Kasumi-1 (cell line): ENCODE data around the gene SLC10A1.

Experiments used
- DNase-seq, 2 experiments: peaks; one replicate each; lab custom pipeline; 2025; lab: John Stamatoyannopoulos, UW

SLC10A1 gene

GRCh38 chr14:69808919-69809808 lies 12.1 kb upstream of the SLC10A1 start:
- DNase-seq: no peak

- no peak for DNase-seq
These were observed 10.2 kb upstream of the SLC10A1 start for GRCh38 chr14:69807192-69807591.

DNA sequence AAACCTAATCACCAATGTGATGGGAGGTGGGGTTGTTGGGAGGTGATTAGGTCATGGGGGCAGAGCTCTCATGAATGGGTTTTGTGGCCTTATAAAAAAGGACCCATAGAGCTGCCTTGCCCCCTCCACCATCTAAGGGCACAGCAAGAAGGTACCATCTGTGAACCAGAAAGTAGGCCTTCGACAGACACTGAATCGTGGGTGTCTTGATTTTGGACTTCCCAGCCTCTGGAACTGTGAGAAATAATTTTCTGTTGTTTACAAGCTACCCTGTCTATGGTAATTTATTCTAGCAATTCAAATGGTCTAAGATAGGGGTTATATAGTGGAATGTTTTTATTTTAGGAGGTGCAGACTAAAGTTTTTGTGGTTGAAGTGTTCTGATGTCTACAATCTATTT lies 7.9 kb upstream of the SLC10A1 start:
- no peak for DNase-seq

GRCh38 chr14:69803753-69804152 lies 6.7 kb upstream of the SLC10A1 start:
- DNase-seq: peak in 1 of 2 experiments; percentile 12

DNA sequence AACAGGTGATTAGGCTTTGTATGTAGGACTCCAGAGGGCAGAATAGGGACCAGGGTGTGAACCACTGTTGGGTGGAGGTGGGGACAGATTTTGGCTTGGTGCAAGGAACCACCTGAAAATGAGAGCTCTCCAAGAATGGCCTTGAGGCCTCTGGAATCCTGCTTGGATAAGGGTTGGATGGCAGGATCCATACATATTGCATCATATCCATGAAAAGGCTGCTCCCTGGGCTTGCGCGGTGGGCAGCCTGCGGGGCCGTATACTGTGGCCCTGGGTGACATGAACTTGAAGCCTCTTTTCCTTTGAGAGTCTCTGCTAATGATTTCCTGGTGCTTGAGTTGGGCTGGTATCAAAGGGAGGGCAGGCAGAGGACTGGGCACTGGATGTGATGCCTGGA lies 1.3 kb upstream of the SLC10A1 start:
- no peak for DNase-seq

- no peak for DNase-seq
These were observed 715 bp upstream of the SLC10A1 start for GRCh38 chr14:69797573-69798338.

DNA sequence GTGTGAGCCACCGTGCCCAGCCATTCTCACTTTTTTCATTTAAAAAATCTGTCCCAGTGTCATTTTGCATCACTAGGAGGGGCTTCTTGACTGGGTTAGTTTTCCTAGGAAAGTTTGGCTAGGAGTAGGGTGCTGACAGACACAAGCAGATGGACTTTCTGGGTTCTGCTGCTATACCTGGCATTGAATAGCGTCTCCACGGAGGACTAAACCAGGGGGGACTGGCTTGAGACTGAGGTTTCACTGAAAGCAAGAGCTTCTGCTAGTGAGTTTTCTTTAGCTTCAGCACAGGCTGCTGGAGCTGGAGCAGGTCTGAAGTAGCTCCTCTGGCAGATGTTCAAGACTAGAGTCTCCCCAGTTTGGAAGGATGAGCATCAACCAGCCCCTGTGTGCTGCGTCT lies 1.4 kb downstream of the SLC10A1 start:
- DNase-seq: no peak

DNA sequence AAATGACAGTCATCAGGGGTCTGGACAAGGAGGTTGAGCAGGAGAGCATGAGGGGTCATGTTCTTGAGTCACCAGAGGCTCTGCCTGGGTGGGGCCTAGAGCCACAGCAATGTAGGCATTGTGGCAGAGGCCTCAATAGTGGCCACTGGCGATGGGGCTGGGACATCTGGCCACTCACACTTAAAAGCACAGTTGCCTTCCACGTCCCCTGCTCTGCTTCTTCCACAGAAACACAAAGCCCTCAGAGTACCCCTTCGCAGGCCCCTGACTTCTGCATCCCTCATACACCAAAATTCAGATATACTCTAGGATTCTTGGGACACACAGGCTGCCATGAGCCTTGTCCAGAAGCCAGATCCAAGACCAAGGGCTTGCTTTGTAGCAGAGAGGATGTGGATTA lies 2.2 kb downstream of the SLC10A1 start:
- no peak for DNase-seq

DNA sequence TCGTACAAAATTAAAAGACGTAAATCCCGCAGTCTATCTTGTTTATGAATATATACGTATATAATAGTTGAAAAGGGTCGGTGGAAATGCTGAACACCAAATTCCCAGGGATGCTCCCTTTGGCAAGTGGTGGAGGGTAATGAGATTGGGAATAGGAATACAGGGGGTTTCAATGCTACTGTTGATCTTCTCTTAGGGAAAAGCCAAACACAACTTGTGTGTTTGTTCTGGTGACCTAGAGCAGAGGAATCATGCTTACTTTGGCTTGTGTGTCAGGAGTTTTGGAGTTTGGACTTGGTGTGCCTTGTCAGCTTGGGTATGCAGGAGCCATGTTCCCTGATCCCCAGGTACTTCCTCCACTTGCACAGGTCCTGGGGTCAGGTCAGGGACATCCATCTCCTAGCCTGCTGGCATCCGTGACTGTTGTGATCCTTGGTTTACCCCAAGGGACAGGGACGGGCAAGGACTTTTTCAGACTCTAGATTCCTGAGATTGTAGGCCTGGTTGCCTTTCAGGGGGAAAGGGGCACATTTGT lies 4.1 kb downstream of the SLC10A1 start:
- DNase-seq: no peak

- no peak for DNase-seq
These were observed 7.9 kb downstream of the SLC10A1 start for GRCh38 chr14:69789118-69789640.

GRCh38 chr14:69786603-69787002 lies 10.4 kb downstream of the SLC10A1 start:
- DNase-seq: no peak

DNA sequence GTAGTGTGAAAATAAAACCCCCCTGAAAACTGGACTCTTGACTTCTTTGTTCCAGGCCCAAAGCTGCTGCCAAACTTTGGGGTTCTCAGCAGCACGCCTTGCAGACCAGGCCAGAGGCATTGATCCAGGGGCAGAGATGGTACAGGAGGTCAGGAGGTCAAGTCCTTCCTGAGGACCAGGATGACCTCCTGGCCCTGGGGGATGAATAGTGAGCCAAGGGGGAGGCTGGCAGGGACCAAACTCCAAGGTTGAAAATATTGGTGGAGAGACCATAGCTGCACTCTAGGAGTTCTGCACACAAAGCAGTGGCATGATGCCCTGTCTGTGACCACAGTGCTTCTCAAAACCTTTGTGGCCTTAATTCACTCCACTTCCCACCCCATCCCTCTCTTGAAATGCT lies 12.1 kb downstream of the SLC10A1 start:
- no peak for DNase-seq

- DNase-seq: no peak
These were observed 16.1 kb downstream of the SLC10A1 start for GRCh38 chr14:69780952-69781351.

DNA sequence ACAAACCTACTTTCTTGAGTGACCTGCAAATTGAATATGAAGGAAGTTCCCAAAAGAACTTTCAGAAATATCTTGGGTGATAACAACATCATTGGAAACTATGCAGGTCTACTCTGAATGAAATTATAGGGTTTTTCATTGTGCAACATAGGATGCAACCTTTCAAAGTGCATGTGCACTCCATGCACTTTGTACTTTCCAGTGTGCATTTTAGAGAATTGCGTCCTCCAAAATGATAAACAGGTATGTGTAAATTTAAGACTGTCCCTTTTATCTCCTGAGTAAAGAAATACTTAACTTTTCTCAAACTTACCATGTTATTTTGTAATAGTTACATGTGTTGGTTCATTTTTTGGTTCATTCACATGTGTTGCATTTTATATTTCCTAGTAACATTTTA lies 16.9 kb downstream of the SLC10A1 start:
- no peak for DNase-seq

DNA sequence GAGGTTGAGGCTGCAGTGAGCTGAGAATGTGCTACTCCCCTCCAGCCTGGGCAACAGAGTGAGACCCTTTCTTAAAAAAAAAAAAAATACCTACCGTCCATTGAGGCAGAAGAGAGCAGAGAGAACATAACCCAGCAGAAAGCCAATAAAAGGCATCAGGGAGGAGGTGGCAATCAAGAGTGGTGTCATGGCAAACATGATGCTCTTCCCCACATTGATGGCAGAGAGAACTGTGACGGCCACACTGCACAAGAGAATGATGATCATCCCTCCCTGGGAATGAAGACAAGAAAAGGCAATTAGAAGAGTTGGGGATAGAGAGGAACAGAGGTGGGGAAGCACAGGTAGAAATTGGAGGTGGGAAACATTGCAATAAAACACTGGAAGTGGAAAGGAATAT lies 18.0 kb downstream of the SLC10A1 start:
- no peak for DNase-seq

DNA sequence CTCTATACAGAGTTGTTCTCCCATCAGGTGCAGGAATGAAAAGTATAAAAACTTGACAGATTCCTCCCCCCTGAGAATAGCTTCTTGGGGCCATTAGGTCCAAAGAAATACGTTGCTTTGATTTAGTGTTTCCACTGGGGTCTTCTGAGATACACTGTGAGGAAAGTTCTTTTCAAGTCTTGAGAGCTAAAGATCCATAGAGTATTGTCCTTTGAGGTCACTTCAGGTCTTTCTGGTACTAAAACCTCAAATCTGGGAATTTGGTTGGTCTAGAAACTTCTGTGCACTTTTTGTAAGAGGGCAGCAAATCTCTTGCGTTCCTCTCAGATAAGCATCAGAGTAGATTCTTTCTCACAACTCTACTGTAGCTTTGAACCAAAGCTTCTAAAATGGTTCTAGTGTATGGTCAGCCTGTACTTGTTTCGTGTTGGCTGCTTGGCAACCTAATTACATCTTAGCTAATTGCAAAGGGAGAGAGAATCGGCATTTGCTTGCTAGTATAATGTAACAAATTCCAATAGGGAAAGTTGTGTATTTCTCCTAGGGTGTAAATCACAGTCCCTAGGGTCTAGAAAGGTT lies 20.1 kb downstream of the SLC10A1 start:
- DNase-seq: no peak

DNA sequence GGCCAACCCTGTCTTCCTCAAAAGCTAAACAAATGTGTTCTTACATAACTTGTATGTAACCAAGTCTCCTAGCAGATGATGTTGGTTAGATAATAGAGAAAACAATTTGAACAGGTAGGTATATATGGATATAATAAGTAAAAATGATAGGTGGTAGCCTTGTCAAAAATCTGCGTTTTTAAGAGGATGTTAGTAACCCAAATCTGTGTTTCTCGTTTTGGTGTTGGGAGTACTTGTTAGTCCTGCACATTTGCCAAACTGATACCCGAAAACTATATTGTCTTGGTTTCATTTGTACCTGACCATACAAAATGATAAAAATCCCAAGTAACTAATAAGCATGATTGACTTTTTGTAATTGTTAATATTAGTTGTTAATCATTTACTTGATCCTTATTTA lies 22.0 kb downstream of the SLC10A1 start:
- DNase-seq: no peak

DNA sequence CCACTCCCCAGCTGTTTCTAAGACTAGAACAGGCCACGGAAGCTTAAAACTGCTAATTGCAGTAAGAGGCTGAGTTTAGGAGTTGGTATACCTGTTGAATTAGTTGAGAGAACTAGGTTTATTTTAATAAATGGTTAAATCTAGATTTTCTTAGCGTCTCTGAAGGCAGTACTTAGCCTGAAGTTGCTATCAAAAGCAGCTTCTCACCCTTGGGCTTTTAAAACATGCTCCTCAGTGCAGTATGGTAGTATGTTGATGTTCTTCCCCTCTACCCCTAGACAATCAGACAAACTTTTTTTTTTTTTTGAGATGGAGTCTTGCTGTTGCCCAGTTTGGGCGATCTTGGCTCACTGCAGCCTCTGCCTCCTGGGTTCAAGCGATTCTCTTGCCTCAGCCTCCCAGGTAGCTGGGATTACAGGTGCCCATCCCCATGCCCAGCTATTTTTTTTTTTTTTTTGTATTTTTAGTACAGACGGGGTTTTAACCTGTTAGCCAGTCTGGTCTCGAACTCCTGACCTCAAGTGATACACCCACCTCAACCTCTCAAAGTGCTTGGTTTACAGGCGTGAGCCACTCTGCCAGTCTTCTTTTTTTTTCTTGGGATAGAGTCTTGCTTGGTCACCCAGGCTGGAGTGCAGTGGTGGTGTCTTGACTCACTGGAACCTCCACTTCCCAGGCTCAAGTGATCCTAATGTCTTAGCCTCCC lies 23.3 kb downstream of the SLC10A1 start:
- no peak for DNase-seq

DNA sequence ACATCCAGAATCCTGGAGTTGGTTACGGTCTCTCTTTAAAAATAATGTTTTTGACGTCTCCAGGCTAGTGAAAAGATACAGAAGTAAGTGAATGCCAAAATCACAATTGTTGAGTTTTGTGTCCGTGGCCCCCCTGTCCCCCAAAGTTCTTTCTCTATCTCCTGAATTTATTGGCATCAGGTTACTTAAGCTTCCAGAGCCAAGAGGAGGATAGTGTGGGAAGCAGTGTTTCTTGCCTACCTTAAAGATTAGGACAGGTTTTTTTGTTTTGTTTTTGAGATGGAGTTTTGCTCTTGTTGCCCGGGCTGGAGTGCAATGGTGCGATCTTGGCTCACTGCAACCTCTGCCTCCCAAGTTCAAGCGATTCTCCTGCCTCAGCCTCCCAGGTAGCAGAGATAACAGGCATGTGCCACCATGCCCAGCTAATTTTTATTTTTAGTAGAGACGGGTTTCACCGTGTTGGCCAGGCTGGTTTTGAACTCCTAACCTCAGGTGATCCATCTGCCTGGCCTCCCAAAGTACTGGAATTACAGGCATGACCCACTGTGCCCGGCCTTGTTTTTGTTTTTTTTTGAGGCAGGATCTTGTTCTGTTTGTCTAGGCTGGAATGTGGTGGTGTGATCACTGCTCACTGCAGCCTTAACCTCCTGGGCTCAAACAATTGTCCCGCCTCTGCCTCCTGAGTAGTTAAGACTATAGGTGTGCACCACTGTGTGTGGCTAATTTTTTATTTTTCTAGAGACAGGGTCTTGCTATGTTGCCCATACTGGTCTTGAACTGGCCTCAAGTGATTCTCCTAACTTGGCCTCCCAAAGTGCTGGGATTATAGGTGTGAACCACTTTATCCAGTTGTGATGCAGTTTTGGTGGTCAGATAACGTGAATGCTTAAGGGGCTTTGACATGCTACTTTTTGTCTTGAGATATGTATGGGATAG lies 24.7 kb downstream of the SLC10A1 start:
- DNase-seq: no peak

GRCh38 chr14:69771136-69771535 lies 25.9 kb downstream of the SLC10A1 start:
- DNase-seq: no peak

GRCh38 chr14:69770559-69770958 lies 26.5 kb downstream of the SLC10A1 start:
- DNase-seq: no peak
